GM18511 (cell line): ENCODE results near the gene KDM4D.
"Not testable (repeated sequence)": the region's sequence is repeated elsewhere in the genome, so short reads cannot be mapped to it uniquely, and the experiment has no call there.

Experiments used
- ATAC-seq: cut with Tn5 transposase; IDR thresholded peaks from one replicate; pipeline ENCODE4 v1.9.1; 2021; ENCODE audit warnings: mild to moderate bottlenecking, moderate library complexity; ENCODE audit not compliant: unreplicated experiment

KDM4D gene

DNA sequence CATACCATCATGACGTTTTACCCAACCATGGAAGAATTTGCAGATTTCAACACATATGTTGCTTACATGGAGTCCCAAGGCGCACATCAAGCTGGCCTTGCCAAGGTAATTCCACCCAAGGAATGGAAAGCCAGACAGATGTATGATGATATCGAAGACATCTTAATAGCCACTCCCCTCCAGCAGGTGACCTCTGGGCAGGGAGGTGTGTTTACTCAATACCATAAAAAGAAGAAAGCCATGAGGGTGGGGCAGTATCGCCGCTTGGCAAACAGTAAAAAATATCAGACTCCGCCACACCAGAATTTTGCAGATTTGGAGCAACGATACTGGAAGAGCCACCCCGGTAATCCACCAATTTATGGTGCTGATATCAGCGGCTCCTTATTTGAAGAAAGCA is 52.1 kb downstream of the KDM4D start:
- not testable (repeated sequence) for ATAC-seq

DNA sequence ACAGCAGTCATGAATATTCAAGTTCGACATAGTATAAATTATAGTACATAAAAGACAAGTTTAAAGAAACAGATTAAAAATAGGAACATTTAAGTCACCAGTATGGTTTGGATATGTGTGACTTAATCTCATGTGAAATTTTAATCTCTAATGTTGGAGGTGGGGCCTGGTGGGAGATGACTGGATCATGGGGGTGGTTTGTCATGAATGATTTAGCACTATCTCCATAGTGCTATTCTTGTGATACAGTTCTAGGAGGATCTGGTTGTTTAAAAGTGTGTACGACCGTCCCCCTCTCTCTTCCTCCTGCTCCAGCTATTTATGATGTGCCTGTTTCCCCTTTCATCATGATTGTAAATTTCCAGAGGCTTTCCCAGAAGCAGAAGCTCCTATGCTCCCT is 54.8 kb downstream of the KDM4D start:
- no peak for ATAC-seq

DNA sequence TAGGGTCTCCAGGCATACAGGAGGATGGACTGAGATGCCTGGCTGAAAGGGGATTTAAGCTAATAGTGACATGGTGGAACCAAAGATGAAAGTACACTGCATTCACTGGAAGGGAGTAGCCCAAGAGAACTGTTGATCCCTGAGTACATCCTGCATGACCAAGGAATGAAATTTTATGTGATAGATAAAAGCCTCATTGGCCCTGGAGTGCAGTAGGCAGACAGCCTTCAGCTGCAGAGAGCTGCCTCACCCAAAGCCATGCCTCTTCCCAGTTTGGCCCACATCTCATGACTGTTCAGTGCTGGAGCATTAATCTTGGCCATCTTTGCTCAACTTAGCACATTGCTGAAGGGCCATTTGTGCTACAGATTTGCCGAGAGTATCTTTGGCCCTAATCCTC is 59.5 kb downstream of the KDM4D start:
- ATAC-seq: no peak

DNA sequence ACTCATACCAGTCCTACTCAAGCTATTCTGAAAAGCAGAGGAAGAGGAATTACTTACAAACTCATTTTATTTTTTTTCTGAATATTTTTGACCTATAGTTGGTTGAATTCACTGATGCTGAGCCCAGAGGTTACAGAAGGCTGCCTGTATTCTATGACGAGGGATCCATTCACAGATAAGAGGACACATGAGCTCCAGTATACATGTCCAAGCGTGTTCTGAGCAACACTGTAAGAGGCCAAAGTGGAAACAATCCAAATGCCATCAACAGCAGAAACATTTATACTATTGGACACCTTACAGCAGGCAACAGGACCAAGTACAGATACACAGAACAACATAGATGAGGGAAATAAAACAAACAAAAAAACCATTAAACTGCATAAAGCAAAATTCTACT is 61.8 kb downstream of the KDM4D start:
- ATAC-seq: no peak

DNA sequence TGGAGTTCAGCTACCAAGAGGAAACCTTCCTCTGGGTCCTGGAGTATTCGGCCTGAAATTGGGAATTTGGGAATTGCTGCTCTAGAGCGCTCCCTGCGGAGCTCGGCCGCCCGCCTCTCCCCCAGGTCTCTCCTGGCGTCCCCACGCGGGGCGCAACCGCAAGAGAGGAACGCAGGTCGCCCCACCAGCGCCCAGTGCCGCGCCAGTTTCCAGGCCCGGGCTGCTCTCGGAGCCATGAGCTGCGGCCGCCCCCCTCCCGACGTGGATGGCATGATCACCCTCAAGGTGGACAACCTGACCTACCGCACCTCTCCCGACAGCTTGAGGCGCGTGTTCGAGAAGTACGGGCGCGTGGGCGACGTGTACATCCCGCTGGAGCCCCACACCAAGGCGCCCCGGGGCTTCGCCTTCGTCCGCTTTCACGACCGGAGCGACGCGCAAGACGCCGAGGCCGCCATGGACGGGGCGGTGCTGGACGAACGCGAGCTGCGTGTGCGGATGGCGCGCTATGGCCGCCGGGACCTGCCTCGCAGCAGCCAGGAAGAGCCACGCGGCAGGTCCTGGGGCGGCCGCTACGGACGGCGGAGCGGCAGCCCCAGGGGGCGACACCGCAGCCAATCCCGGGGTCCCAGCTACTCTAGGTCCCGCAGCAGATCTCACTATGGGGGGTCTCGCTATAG is 64.0 kb downstream of the KDM4D start:
- not testable (repeated sequence) for ATAC-seq

DNA sequence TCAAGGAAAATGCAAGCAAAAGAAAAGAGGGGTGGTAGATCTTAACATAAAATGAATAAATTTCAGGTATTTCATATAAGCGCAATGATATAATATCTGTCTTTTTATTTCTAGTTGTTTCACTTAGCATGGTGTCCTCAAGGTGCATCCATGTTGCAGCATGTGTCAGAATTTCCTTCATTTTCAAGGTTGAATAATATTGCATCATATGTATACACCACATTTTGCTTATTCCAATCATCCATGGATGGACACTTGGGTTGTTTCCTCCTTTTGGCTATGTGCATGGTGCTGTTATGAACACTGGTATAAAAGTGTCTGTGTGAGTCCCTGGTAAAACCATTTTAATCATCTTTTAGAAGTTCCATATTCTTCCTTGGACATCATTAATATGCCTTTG is 68.7 kb downstream of the KDM4D start:
- ATAC-seq: no peak

DNA sequence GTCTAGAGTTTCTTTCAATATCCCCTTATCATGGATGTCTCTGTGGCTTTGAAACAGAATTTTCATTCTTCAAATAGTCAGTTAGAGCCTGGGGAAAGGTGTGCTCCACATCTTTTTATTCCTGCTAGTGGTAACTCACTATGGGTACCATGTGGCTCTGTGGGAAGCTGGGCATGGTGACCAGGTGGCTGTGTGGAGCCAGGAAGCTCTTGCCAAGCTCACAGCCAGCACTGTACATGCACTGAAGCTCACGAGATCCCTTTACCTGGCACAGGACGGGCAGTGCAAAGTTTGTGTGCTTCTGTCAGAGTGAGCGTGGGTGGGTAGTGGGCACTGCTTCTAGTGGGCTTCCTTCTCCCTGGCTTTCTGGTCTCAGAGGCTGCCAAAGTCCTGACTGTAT is 69.4 kb downstream of the KDM4D start:
- ATAC-seq: no peak

DNA sequence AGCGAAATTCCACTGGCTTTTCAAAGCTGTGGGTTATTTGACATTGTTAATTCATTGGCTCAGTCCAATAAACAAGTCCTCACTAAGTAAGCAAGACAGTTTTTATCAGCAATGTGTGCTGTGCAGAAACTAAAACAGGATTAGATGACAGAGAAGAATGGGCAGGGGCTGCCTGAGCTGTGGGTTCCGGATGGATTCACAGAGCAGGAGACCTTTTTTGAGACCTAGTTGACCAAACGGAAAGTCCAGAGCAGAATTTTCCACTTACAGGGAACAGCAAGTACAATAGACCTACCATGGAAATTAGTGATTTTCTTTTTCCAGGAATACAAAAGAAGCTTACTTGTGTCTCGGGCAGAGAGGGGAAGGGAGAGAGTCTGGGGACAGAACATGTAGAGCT is 70.5 kb downstream of the KDM4D start:
- ATAC-seq: no peak

DNA sequence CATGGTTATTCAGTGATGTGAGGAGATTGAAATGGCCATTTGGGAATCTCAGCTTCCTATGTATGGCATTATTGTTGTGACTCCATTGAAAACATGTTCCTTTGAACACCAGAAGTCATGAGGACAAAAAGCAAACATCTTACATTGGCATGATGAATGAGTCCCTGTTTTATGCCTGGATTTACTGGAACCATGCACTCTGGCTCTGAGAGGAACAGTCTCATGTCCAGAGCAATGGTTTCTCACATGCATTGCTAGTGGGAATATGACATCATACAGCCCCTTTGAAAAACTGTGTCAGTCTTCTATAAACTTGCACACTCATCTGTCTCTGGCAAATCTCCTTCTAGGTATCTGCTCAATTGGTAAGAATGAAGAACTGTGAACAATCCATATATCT is 72.3 kb downstream of the KDM4D start:
- ATAC-seq: no peak
